Neural cell (in vitro differentiated cells): Measurements from ENCODE around the gene CCDC191. TPM values are rescaled to one million over a fixed set of nuclear protein-coding genes. Genes with fewer than 3 reads are reported as not detected.

Experiments used
- H2AFZ ChIP-seq: fragments of 200-600, 300-800 bp; sonication (generic), shearing (Covaris generic); 2 replicates; pipeline ENCODE4 v1.6.0; 2014; ENCODE audit warnings: low read depth, mild to moderate bottlenecking, antibody characterized with exemption, low read length, moderate library complexity
- H3F3A ChIP-seq: fragments of 200-600 bp; shearing (Covaris generic); 2 replicates; pipeline ENCODE4 v1.6.1; 2016; ENCODE audit warnings: mild to moderate bottlenecking, moderate library complexity, mixed read lengths, antibody characterized with exemption, low read length; ENCODE audit not compliant: insufficient read depth, poor library complexity, severe bottlenecking
- H3K27ac ChIP-seq: fragments of 200-600, 300-800 bp; sonication (generic), shearing (Covaris generic); 2 replicates; pipeline ENCODE4 v1.5.1; 2014; ENCODE audit warnings: mild to moderate bottlenecking, low read length, moderate library complexity
- H3K27me3 ChIP-seq: fragments of 300-800, 200-600 bp; sonication (generic), shearing (Covaris generic); 2 replicates; pipeline ENCODE4 v1.6.0; 2014; ENCODE audit warnings: mild to moderate bottlenecking, low read depth, low read length, moderate library complexity; ENCODE audit not compliant: insufficient read depth
- H3K36me3 ChIP-seq: fragments of 300-800, 200-600 bp; sonication (generic), shearing (Covaris generic); 2 replicates; pipeline ENCODE4 v1.5.1; 2014; ENCODE audit warnings: mild to moderate bottlenecking, antibody characterized with exemption, low read length, moderate library complexity; ENCODE audit not compliant: insufficient read depth
- H3K4me2 ChIP-seq: fragments of 300-800, 200-600 bp; sonication (generic), shearing (Covaris generic); 2 replicates; pipeline ENCODE4 v1.6.0; 2014; ENCODE audit warnings: mild to moderate bottlenecking, low read length
- H3K4me3 ChIP-seq: fragments of 300-800, 200-600 bp; sonication (generic), shearing (Covaris generic); 2 replicates; pipeline ENCODE4 v1.5.1; 2014; ENCODE audit warnings: mild to moderate bottlenecking, low read length, moderate library complexity
- H3K79me2 ChIP-seq: fragments of 200-600 bp; shearing (Covaris generic); replicated peaks from 2 replicates; pipeline ENCODE4 v1.6.0; 2014; ENCODE audit warnings: mild to moderate bottlenecking, low read length, moderate library complexity; ENCODE audit not compliant: insufficient read depth
- H3K9ac ChIP-seq: fragments of 300-800, 200-600 bp; sonication (generic), shearing (Covaris generic); 2 replicates; pipeline ENCODE4 v1.6.1; 2016; ENCODE audit warnings: mild to moderate bottlenecking, low read length, mixed read lengths
- H3K9me2 ChIP-seq: fragments of 200-600 bp; shearing (Covaris generic); 2 replicates; pipeline ENCODE4 v1.6.1; 2016; ENCODE audit warnings: mild to moderate bottlenecking, low read length, mixed read lengths; ENCODE audit not compliant: insufficient read depth
- H3K9me3 ChIP-seq: fragments of 200-600, 300-800 bp; sonication (generic), shearing (Covaris generic); 2 replicates; pipeline ENCODE4 v1.6.1; 2016; ENCODE audit warnings: mild to moderate bottlenecking, mixed run types, low read length, moderate library complexity, mixed read lengths
- H4K20me1 ChIP-seq: fragments of 200-600 bp; shearing (Covaris generic); 2 replicates; pipeline ENCODE4 v1.6.1; 2016; ENCODE audit warnings: mild to moderate bottlenecking, mixed run types; ENCODE audit not compliant: insufficient read depth
- EP300 ChIP-seq: fragments of 450-650 bp; conservative IDR thresholded peaks from 2 replicates; pipeline ENCODE4 v1.6.1; 2014; ENCODE audit warnings: antibody characterized with exemption, mild to moderate bottlenecking, moderate library complexity; ENCODE audit not compliant: poor library complexity, severe bottlenecking
- EZH2 ChIP-seq: fragments of 200-600, 300-800 bp; shearing (Covaris generic), sonication (generic); IDR thresholded peaks from 2 replicates; pipeline ENCODE4 v1.6.1; 2014; ENCODE audit warnings: antibody characterized with exemption, low read length, borderline replicate concordance, mild to moderate bottlenecking; ENCODE audit not compliant: insufficient read depth, poor library complexity, severe bottlenecking
- MXI1 ChIP-seq: fragments of 450-650 bp; conservative IDR thresholded peaks from 2 replicates; pipeline ENCODE4 v1.6.1; 2014; ENCODE audit warnings: antibody characterized with exemption, mild to moderate bottlenecking; ENCODE audit not compliant: poor library complexity, severe bottlenecking
- POLR2AphosphoS5 ChIP-seq: IDR thresholded peaks from 2 replicates; pipeline ENCODE4 v1.6.1; 2012
- RAD21 ChIP-seq: fragments of 450-650 bp; conservative IDR thresholded peaks from 2 replicates; pipeline ENCODE4 v1.6.1; 2014; ENCODE audit warnings: antibody characterized with exemption, mild to moderate bottlenecking, moderate library complexity
- REST ChIP-seq: IDR thresholded peaks from 2 replicates; pipeline ENCODE4 v1.6.1; 2012; ENCODE audit warnings: borderline replicate concordance
- SMC3 ChIP-seq: fragments of 450-650 bp; conservative IDR thresholded peaks from 2 replicates; pipeline ENCODE4 v1.6.1; 2014; ENCODE audit warnings: antibody characterized with exemption, mild to moderate bottlenecking, moderate library complexity; ENCODE audit not compliant: poor library complexity
- TAF1 ChIP-seq: IDR thresholded peaks from 2 replicates; pipeline ENCODE4 v1.6.1; 2012; ENCODE audit warnings: low read depth
- polyA plus RNA-seq: library from polyadenylated mRNA; depleted of rRNA; stranded (reverse); fragments of >200 nt; gene quantifications from 2 replicates; pipeline ENCODE4 v1.2.3, GENCODE V29; 2014
- TF ChIP-seq, protein P1 (sequence below): fragments of 450-650 bp; IDR thresholded peaks from 2 replicates; pipeline ENCODE4 v1.5.1; 2014; ENCODE audit warnings: antibody characterized with exemption, mild to moderate bottlenecking, moderate library complexity; ENCODE audit not compliant: poor library complexity, severe bottlenecking

The CCDC191 gene
- polyA plus RNA-seq, 1 donor from 2014 or later, result 14.9 TPM

DNA sequence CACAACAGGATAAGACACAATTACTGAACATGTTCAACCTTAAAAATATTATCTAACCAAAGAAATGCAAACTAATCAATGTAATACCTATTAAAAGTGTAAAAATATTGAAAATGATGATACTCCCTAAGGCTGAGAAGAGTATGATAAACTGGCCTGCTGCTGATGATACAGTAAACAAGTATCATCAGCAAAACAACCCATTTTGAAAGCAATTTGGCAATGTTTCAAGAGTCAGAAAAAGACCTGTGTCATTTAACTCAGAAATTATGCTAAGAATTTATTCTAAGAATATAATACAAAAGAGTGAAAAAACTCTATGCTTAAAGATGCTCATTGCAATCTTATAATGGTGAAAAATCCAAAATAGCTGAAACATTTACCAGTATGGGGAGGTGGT, 22.1 kb downstream of the CCDC191 start:
- Histone ChIP-seq H3K9ac (no peak overlapping the region), H3K4me3 (no peak overlapping the region), H3F3A (no peaks in the 10 kb centered on the region), H3K27me3 (no peaks in the 10 kb centered on the region), H3K9me2 (no peaks in the 10 kb centered on the region), H3K36me3 (peaks cover 5% of the 10 kb centered on the region), H3K79me2 (no peaks in the 10 kb centered on the region), H3K27ac (no peak overlapping the region), H3K9me3 (no peaks in the 10 kb centered on the region), H3K4me2 (no peak overlapping the region), H4K20me1 (no peaks in the 10 kb centered on the region), H2AFZ (no peak overlapping the region)
- TF ChIP-seq EP300 (no peak), REST (no peak), TAF1 (no peak), SMC3 (no peak), EZH2 (no peak), MXI1 (no peak)

DNA sequence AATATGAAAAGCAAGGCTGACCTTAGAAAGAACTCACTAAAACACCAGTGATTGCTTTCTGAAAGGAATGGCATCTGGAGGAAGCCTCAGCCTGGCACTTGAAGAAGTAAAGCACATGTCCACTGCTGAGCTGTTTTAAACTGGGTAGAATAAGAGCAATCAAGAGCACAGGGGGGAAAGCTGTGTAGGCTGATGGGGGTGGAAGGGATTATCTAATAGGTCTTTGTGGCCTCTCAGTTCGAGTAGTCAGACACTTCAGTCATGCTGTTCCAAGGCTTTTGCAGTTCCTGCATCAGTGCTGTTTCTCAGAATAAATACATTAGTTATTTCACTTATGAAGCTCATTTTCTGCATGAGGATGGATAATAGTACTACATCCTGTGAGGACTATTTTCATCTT, 22.6 kb downstream of the CCDC191 start:
- Histone ChIP-seq H3K4me3 (no peak overlapping the region), H3K9me3 (no peaks in the 10 kb centered on the region), H3K27ac (no peak overlapping the region), H4K20me1 (no peaks in the 10 kb centered on the region), H3K4me2 (no peak overlapping the region), H3K9me2 (no peaks in the 10 kb centered on the region), H3F3A (no peaks in the 10 kb centered on the region), H2AFZ (no peak overlapping the region), H3K27me3 (no peaks in the 10 kb centered on the region), H3K79me2 (no peaks in the 10 kb centered on the region), H3K9ac (no peak overlapping the region), H3K36me3 (peaks cover 5% of the 10 kb centered on the region)
- TF ChIP-seq EZH2, result no peak
- no peak for TF ChIP-seq RAD21
- TF ChIP-seq EP300, result no peak
- no peak for TF ChIP-seq REST
- TF ChIP-seq, protein P1, sequence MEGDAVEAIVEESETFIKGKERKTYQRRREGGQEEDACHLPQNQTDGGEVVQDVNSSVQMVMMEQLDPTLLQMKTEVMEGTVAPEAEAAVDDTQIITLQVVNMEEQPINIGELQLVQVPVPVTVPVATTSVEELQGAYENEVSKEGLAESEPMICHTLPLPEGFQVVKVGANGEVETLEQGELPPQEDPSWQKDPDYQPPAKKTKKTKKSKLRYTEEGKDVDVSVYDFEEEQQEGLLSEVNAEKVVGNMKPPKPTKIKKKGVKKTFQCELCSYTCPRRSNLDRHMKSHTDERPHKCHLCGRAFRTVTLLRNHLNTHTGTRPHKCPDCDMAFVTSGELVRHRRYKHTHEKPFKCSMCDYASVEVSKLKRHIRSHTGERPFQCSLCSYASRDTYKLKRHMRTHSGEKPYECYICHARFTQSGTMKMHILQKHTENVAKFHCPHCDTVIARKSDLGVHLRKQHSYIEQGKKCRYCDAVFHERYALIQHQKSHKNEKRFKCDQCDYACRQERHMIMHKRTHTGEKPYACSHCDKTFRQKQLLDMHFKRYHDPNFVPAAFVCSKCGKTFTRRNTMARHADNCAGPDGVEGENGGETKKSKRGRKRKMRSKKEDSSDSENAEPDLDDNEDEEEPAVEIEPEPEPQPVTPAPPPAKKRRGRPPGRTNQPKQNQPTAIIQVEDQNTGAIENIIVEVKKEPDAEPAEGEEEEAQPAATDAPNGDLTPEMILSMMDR, result no peak
- TF ChIP-seq POLR2AphosphoS5, result no peak
- no peak for TF ChIP-seq MXI1
- TF ChIP-seq SMC3, result no peak
- no peak for TF ChIP-seq TAF1
